Inflammatory macrophage (primary cell): ENCODE results near the gene HPSE2.

ENCODE experiments used
- DNase-seq, 2 donors: peaks; one replicate each; pipeline ENCODE4 v3.0.0-alpha.2; 2020 to 2022

The HPSE2 gene

GRCh38 chr10:98456686-98457482 is 778.8 kb downstream of the HPSE2 start:
- DNase-seq, result no peak

- no peak for DNase-seq
Measured at GRCh38 chr10:98456043-98456570, 779.5 kb downstream of the HPSE2 start.

- peak in 1 of 2 donors; percentile 53 for DNase-seq
Measured at GRCh38 chr10:98453729-98454128, 781.9 kb downstream of the HPSE2 start.

GRCh38 chr10:98450618-98451017 is 785.0 kb downstream of the HPSE2 start:
- no peak for DNase-seq

- no peak for DNase-seq
Measured at GRCh38 chr10:98449287-98449686, 786.4 kb downstream of the HPSE2 start.

- peak; percentile 74 to 91 for DNase-seq
Measured at GRCh38 chr10:98446661-98447221, 788.9 kb downstream of the HPSE2 start, which contains the start of gene HPS1. Gene HPS1 (minus strand): TSS chr10:98446935. CDS start chr10:98443240, 3,695 bp downstream.

GRCh38 chr10:98446151-98446660 is 789.4 kb downstream of the HPSE2 start:
- DNase-seq, result peak; percentile 44 to 64

- DNase-seq, result no peak
Measured at GRCh38 chr10:98445200-98445812, 790.3 kb downstream of the HPSE2 start.

GRCh38 chr10:98444314-98445006 is 791.2 kb downstream of the HPSE2 start:
- DNase-seq, result peak; percentile 69 to 91

- DNase-seq, result no peak
Measured at GRCh38 chr10:98438715-98439114, 796.9 kb downstream of the HPSE2 start.

GRCh38 chr10:98436704-98437103 is 798.9 kb downstream of the HPSE2 start:
- DNase-seq, result no peak

- DNase-seq, result no peak
Measured at GRCh38 chr10:98435178-98435577, 800.5 kb downstream of the HPSE2 start.

- no peak for DNase-seq
Measured at GRCh38 chr10:98433881-98434732, 801.5 kb downstream of the HPSE2 start.

- no peak for DNase-seq
Measured at GRCh38 chr10:98433371-98433770, 802.3 kb downstream of the HPSE2 start.

GRCh38 chr10:98432330-98432729 is 803.3 kb downstream of the HPSE2 start:
- DNase-seq, result no peak

GRCh38 chr10:98431016-98431415 is 804.6 kb downstream of the HPSE2 start:
- DNase-seq, result no peak

- DNase-seq, result no peak
Measured at GRCh38 chr10:98430427-98430826, 805.2 kb downstream of the HPSE2 start.

GRCh38 chr10:98429320-98430072 is 806.2 kb downstream of the HPSE2 start:
- DNase-seq, result no peak

- no peak for DNase-seq
Measured at GRCh38 chr10:98427011-98427515, 808.6 kb downstream of the HPSE2 start.

GRCh38 chr10:98425511-98426352 is 809.9 kb downstream of the HPSE2 start:
- peak; percentile 57 to 72 for DNase-seq
